Common myeloid progenitor, CD34-positive (primary cell): ENCODE results near the gene CCBE1.

Experiments
- CTCF ChIA-PET: fragments of 350-600 bp; sonication (Branson Sonifier 250); formaldehyde crosslinking; loops from one replicate; lab custom pipeline; 2021; ENCODE audit warnings: antibody characterized with exemption; lab: Charles Lee
- POLR2A ChIA-PET: fragments of 350-600 bp; sonication (Branson Sonifier 250); formaldehyde crosslinking; loops from one replicate; lab custom pipeline; 2021; ENCODE audit warnings: antibody characterized with exemption; lab: Charles Lee
- DNase-seq, 3 donors: peaks; one replicate each; pipeline versions ENCODE4 v3.0.0 to v3.0.0-alpha.2; 2013
- H3K27ac ChIP-seq, 2 experiments: 1 replicate in 1 of 2; 2 replicates in 1 of 2; pipeline ENCODE4 v1.7.0; 2013; ENCODE audit warnings: inconsistent platforms in 2 of 2, low read length in 2 of 2, mild to moderate bottlenecking in 2 of 2, low read depth in 1 of 2, moderate library complexity in 1 of 2; ENCODE audit not compliant: severe bottlenecking in 2 of 2, insufficient read depth in 1 of 2, poor library complexity in 1 of 2
- H3K27me3 ChIP-seq, 5 experiments: replicated peaks in 2 of 5; 1 replicate in 3 of 5; 2 replicates in 2 of 5; pipeline versions ENCODE4 v1.6.1 to v1.7.0; 2013; ENCODE audit warnings: low read length in 4 of 5, mild to moderate bottlenecking in 2 of 5, moderate library complexity in 2 of 5, inconsistent platforms in 1 of 5; ENCODE audit not compliant: insufficient read depth in 5 of 5, control insufficient read depth in 4 of 5
- H3K36me3 ChIP-seq, 4 experiments: 1 replicate in 2 of 4; 2 replicates in 2 of 4; pipeline versions ENCODE4 v1.6.1 to v1.7.0; 2013; ENCODE audit warnings: low read length in 3 of 4, control low read depth in 1 of 4, mild to moderate bottlenecking in 1 of 4; ENCODE audit not compliant: control insufficient read depth in 4 of 4, insufficient read depth in 4 of 4
- H3K4me1 ChIP-seq, 4 experiments: 1 replicate in 3 of 4; 2 replicates in 1 of 4; pipeline versions ENCODE4 v1.6.1 to v1.7.1; 2013; ENCODE audit warnings: low read length in 3 of 4, mild to moderate bottlenecking in 3 of 4, control low read depth in 1 of 4, inconsistent platforms in 1 of 4, moderate library complexity in 1 of 4; ENCODE audit not compliant: control insufficient read depth in 4 of 4, insufficient read depth in 4 of 4; ENCODE audit errors: control extremely low read depth in 1 of 4
- H3K4me3 ChIP-seq, 7 experiments: 1 replicate in 4 of 7; 2 replicates in 3 of 7; pipeline versions ENCODE4 v1.5.1 to v1.7.0; 2013; ENCODE audit warnings: mild to moderate bottlenecking in 7 of 7, low read length in 6 of 7, moderate library complexity in 6 of 7, inconsistent platforms in 2 of 7, low read depth in 2 of 7, control low read depth in 1 of 7; ENCODE audit not compliant: insufficient read depth in 4 of 7, control insufficient read depth in 1 of 7; ENCODE audit errors: extremely low read depth in 1 of 7
- H3K9me3 ChIP-seq, 5 experiments: 1 replicate in 4 of 5; 2 replicates in 1 of 5; pipeline versions ENCODE4 v1.6.1 to v1.7.1; 2013; ENCODE audit warnings: low read length in 4 of 5, mild to moderate bottlenecking in 2 of 5, inconsistent platforms in 1 of 5, low read depth in 1 of 5, moderate library complexity in 1 of 5; ENCODE audit not compliant: control insufficient read depth in 4 of 5, insufficient read depth in 2 of 5; ENCODE audit errors: control extremely low read depth in 1 of 5
- WGBS: methylation state at CpG from one replicate; pipeline ENCODE4 v1.1.5; 2013; ENCODE audit not compliant: insufficient coverage; 5-methylcytosine and 5-hydroxymethylcytosine counted together

The CCBE1 gene

GRCh38 chr18:59659508-59660170 lies 37.6 kb downstream of the CCBE1 start:
- WGBS: 92% methylated on average over 12 of the region's 14 CpGs
- DNase-seq: no peak
- Histone ChIP-seq H3K9me3 (no peaks in the 10 kb centered on the region), H3K4me1 (no peaks in the 10 kb centered on the region), H3K27me3 (peaks cover 0 to 4% (median 0%) of the 10 kb centered on the region in 5 experiments), H3K4me3 (no peak overlapping the region), H3K27ac (no peak overlapping the region), H3K36me3 (no peaks in the 10 kb centered on the region)
- ChIA-PET POLR2A (no interaction called here), CTCF (interaction anchor here (0.8 to 1.5 kb wide), 2 partner anchors 29 to 30 kb away, joined by 3 read pairs; no protein-coding TSS in a partner anchor)

DNA sequence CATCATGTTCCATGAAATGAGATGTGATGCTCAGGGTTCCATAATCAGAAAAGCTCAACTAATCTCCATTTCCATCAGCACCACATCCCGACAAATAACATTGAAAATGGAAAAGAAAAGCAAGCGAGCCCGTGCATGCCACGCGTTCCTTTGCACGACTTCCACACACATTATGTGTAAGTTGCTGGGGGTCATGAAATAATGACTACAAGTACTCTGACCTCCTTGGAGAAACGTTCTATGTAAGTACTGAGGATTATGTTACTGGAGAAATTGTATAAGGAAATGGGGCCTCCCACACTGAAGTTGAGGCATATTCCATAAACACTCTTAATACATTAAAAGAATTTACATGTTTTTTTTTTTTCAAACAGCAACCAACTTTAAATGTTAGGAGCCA lies 38.3 kb downstream of the CCBE1 start:
- no peaks in the 10 kb centered on the region for H3K9me3 ChIP-seq
- ChIA-PET CTCF (interaction anchor here (1.5 kb wide), 1 partner anchor 31 kb away, joined by 3 read pairs; no protein-coding TSS in a partner anchor), POLR2A (no interaction called here)
- H3K27me3 ChIP-seq: peaks cover 0 to 4% (median 0%) of the 10 kb centered on the region in 5 experiments
- no peak overlapping the region for H3K27ac ChIP-seq
- no peak overlapping the region for H3K4me3 ChIP-seq
- H3K4me1 ChIP-seq: no peaks in the 10 kb centered on the region
- H3K36me3 ChIP-seq: no peaks in the 10 kb centered on the region
- WGBS: no CpG with 5 or more reads among the region's 7 CpGs
- no peak for DNase-seq

- CTCF ChIA-PET: no interaction called here
- 97% methylated on average over 5 of the region's 5 CpGs for WGBS
- no peaks in the 10 kb centered on the region for H3K4me1 ChIP-seq
These were observed 40.2 kb downstream of the CCBE1 start for GRCh38 chr18:59657012-59657411.

DNA sequence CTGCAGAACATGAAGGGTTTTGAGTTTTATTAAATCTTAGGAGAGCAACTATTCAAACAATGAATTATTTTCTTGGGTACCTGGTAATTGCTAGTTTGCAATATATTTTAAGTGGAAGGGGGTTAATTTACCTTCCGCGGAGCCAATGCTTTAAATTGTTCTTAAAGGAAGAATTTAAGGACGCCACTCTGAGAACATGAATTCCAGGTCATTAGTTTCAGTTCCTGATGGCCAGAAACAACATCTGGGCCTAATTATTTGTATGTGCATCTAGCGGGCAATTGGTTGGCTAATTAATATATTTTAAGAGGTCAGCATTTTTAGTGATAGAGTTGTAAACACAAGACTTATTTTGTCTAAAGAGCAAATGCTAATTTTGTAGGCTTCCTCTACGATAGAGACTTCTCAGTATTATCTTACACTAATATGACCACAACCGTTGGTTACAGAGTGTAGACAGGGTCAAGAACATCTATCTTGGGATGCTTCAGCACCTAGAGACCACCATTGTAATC lies 40.8 kb downstream of the CCBE1 start:
- Histone ChIP-seq H3K27ac (no peak overlapping the region), H3K36me3 (no peaks in the 10 kb centered on the region), H3K27me3 (peaks cover 0 to 2% (median 0%) of the 10 kb centered on the region in 5 experiments), H3K4me1 (no peaks in the 10 kb centered on the region), H3K4me3 (no peak overlapping the region), H3K9me3 (no peaks in the 10 kb centered on the region)
- 87% methylated on average over 4 of the region's 6 CpGs for WGBS
- ChIA-PET POLR2A (no interaction called here), CTCF (no interaction called here)
- no peak for DNase-seq

More at GRCh38 chr18:59657012-59657411, 40.2 kb downstream of the CCBE1 start:
- Histone ChIP-seq H3K27me3 (peaks cover 0 to 2% (median 0%) of the 10 kb centered on the region in 5 experiments), H3K36me3 (no peaks in the 10 kb centered on the region), H3K4me3 (no peak overlapping the region), H3K9me3 (no peaks in the 10 kb centered on the region), H3K27ac (no peak overlapping the region)
- no peak for DNase-seq
- POLR2A ChIA-PET: no interaction called here

DNA sequence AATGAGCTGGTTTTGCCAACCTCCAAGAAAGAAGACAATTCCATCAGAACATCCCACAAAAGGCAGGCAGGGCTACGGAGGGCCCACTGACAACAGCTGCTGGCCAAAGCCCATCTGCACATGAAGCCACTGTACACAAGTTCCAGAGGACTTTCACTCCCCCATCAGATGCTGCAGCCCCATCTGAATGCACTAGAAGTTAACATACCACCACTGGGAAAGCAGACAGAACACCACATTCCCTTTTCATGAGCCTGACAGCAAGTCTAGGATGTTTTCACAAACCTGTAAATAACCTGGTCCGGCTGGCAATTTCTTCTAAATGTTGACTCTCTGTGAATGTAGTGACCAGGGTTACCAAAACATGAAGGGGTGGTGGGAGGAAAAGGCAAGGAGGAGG lies 41.5 kb downstream of the CCBE1 start:
- no peaks in the 10 kb centered on the region for H3K36me3 ChIP-seq
- peaks cover 0 to 2% (median 0%) of the 10 kb centered on the region in 5 experiments for H3K27me3 ChIP-seq
- H3K4me3 ChIP-seq: no peak overlapping the region
- DNase-seq: no peak
- no peaks in the 10 kb centered on the region for H3K4me1 ChIP-seq
- POLR2A ChIA-PET: no interaction called here
- no peak overlapping the region for H3K27ac ChIP-seq
- no peaks in the 10 kb centered on the region for H3K9me3 ChIP-seq
- 100% methylated on average over 1 of the region's 2 CpGs for WGBS
- CTCF ChIA-PET: no interaction called here

GRCh38 chr18:59651071-59651470 lies 46.2 kb downstream of the CCBE1 start:
- ChIA-PET CTCF (interaction anchor here (0.9 kb wide), 1 partner anchor 167 kb away, joined by 3 read pairs; no protein-coding TSS in a partner anchor), POLR2A (no interaction called here)
- H3K9me3 ChIP-seq: no peaks in the 10 kb centered on the region
- H3K27ac ChIP-seq: no peak overlapping the region
- no peak overlapping the region for H3K4me3 ChIP-seq
- 100% methylated on average over 4 of the region's 5 CpGs for WGBS
- H3K36me3 ChIP-seq: no peaks in the 10 kb centered on the region
- no peak for DNase-seq
- H3K4me1 ChIP-seq: no peaks in the 10 kb centered on the region
- peaks cover 0 to 4% (median 0%) of the 10 kb centered on the region in 5 experiments for H3K27me3 ChIP-seq

DNA sequence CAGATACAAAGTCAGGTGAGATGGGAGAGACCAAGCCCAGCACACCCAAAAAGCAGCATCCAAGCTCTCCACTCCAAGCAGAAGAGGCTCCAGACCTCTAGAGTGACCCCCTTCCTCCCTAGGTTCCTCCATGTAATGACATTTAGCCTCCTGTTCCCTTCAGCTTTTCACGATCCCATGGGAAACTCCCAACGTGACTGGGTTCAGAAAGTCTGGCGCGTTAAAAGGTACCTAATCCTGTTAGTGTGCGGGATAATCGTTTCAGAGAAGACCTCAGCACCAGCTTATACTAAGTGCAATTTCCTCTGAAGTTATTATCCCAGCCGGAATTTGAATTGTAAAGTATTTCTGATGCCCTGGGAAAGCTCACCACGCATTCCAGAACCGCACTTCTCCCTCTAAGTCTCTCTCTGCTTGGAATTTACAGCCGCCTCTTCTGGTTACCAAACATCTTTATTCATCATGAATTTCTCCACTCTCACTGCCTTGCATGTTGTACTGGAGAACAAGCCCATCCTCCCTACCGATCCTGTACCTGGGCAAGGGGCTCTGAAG lies 46.9 kb downstream of the CCBE1 start:
- 96% methylated on average over 11 of the region's 11 CpGs for WGBS
- H3K4me3 ChIP-seq: no peak overlapping the region
- ChIA-PET CTCF (interaction anchor here (0.9 kb wide), 1 partner anchor 168 kb away, joined by 3 read pairs; no protein-coding TSS in a partner anchor), POLR2A (no interaction called here)
- no peaks in the 10 kb centered on the region for H3K9me3 ChIP-seq
- H3K4me1 ChIP-seq: no peaks in the 10 kb centered on the region
- no peaks in the 10 kb centered on the region for H3K36me3 ChIP-seq
- H3K27me3 ChIP-seq: peaks cover 0 to 4% (median 0%) of the 10 kb centered on the region in 5 experiments
- DNase-seq: no peak
- H3K27ac ChIP-seq: no peak overlapping the region
